Tibial artery (tissue), 4 donors: ENCODE data around the gene JAM2.

Source experiments
- DNase-seq, 2 donors: peaks; one replicate each; pipeline ENCODE4 v3.0.0-alpha.2; 2019
- H3K27ac ChIP-seq, 2 donors: fragments of 200-600 bp; sonication (generic) in 1 of 2; 1 replicate in 1 of 2; 2 replicates in 1 of 2; pipeline ENCODE4 v1.5.1; 2018 to 2019; ENCODE audit warnings: mild to moderate bottlenecking in 1 of 2
- H3K27me3 ChIP-seq, 2 donors: fragments of 200-600 bp; sonication (generic) in 1 of 2; one replicate each; pipeline versions ENCODE4 v1.5.1 to v1.6.0; 2016 to 2019
- H3K36me3 ChIP-seq, 3 donors: fragments of 200-600 bp; sonication (generic) in 2 of 3; one replicate each; pipeline ENCODE4 v1.5.1; 2016 to 2019; ENCODE audit warnings: mild to moderate bottlenecking in 2 of 3
- H3K4me1 ChIP-seq, 4 donors: fragments of 200-600 bp; sonication (generic) in 2 of 4; 1 replicate in 3 of 4; 2 replicates in 1 of 4; pipeline ENCODE4 v1.5.1; 2016 to 2019
- H3K4me3 ChIP-seq, 2 donors: fragments of 200-600 bp; sonication (generic) in 1 of 2; 1 replicate in 1 of 2; 2 replicates in 1 of 2; pipeline ENCODE4 v1.5.1; 2018 to 2019; ENCODE audit warnings: mild to moderate bottlenecking in 2 of 2
- H3K9me3 ChIP-seq, 3 donors: fragments of 200-600 bp; sonication (generic) in 1 of 3; one replicate each; pipeline ENCODE4 v1.5.1; 2016 to 2019
- CTCF ChIP-seq, 2 experiments: fragments of 200-600 bp in 1 of 2; fragments of 450-650 bp in 1 of 2; IDR thresholded peaks; one replicate each; pipeline ENCODE4 v1.5.1; 2017 to 2019; ENCODE audit warnings: antibody characterized with exemption in 2 of 2, mild to moderate bottlenecking in 1 of 2, moderate library complexity in 1 of 2
- intact Hi-C: fragments of 100-400 bp; cut with DNase I; formaldehyde crosslinking; loops from one replicate; pipeline ENCODE4 v1.15.0; 2023; ENCODE audit warnings: low total_unique reads

The JAM2 gene

GRCh38 chr21:25626757-25627156, 12.3 kb upstream of the JAM2 start:
- H3K4me3 ChIP-seq = no peak overlapping the region
- no peak for DNase-seq
- no peak overlapping the region for H3K27ac ChIP-seq
- H3K36me3 ChIP-seq = no peaks in the 10 kb centered on the region
- H3K4me1 ChIP-seq = no peaks in the 10 kb centered on the region
- TF ChIP-seq CTCF (IDR thresholded peaks at IDR 0.05) = no peak
- no peaks in the 10 kb centered on the region for H3K9me3 ChIP-seq
- intact Hi-C loops = no loop called here
- no peaks in the 10 kb centered on the region for H3K27me3 ChIP-seq

DNA sequence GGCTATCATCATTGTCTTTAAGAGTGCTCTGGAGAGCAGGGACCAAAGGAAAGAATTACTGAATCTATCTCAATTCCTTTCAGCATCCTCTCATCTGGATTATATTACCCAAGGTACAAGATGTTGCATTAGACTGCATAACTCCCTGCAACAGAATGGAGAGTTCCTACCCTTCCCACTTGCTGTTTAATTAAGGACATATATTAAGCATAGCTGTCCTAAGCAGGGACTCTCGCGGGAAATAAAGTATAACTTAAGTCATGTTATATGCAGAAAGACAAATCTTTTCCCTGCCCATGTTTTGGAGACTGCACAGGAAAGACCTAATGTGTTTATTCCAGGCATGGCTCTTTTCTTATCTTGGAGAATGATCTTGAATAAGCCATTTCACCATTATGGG, 6.8 kb upstream of the JAM2 start:
- H3K4me3 ChIP-seq = no peak overlapping the region
- intact Hi-C loops = no loop called here
- no peak for TF ChIP-seq CTCF (IDR thresholded peaks at IDR 0.05)
- H3K36me3 ChIP-seq = no peaks in the 10 kb centered on the region
- no peak for DNase-seq
- no peak overlapping the region for H3K27ac ChIP-seq
- H3K27me3 ChIP-seq = no peaks in the 10 kb centered on the region
- H3K9me3 ChIP-seq = no peaks in the 10 kb centered on the region
- H3K4me1 ChIP-seq = no peaks in the 10 kb centered on the region

GRCh38 chr21:25635310-25635709, 3.7 kb upstream of the JAM2 start:
- Histone ChIP-seq H3K9me3 (no peaks in the 10 kb centered on the region), H3K36me3 (no peaks in the 10 kb centered on the region), H3K27me3 (no peaks in the 10 kb centered on the region), H3K27ac (no peak overlapping the region), H3K4me1 (peaks cover 0 to 19% (median 8%) of the 10 kb centered on the region in 4 donors), H3K4me3 (no peak overlapping the region)
- DNase-seq = no peak
- no peak for TF ChIP-seq CTCF (IDR thresholded peaks at IDR 0.05)
- intact Hi-C loops = no loop called here

DNA sequence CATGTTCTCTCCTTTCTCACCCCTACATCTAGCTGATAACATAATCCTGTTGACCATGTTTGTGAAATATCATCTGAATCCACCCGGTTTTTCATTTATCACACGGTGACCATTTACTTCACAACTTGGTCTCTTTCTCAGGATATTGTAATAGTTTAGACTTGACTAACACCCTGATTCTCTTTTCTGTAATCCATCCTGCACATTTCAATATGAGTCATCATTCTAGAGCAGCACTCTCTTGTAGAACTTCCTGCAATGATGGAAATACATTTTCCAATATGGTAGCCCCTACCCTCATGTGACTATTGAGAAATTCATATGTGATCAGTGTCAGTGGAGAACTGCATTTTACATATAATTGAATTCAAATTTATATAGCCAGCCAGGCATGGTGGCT, 2.3 kb upstream of the JAM2 start:
- Histone ChIP-seq H3K36me3 (no peaks in the 10 kb centered on the region), H3K27ac (no peak overlapping the region), H3K9me3 (no peaks in the 10 kb centered on the region), H3K27me3 (no peaks in the 10 kb centered on the region), H3K4me1 (peaks cover 0 to 22% (median 9%) of the 10 kb centered on the region in 4 donors), H3K4me3 (no peak overlapping the region)
- no peak for DNase-seq
- intact Hi-C loops = no loop called here
- TF ChIP-seq CTCF (IDR thresholded peaks at IDR 0.05) = no peak

DNA sequence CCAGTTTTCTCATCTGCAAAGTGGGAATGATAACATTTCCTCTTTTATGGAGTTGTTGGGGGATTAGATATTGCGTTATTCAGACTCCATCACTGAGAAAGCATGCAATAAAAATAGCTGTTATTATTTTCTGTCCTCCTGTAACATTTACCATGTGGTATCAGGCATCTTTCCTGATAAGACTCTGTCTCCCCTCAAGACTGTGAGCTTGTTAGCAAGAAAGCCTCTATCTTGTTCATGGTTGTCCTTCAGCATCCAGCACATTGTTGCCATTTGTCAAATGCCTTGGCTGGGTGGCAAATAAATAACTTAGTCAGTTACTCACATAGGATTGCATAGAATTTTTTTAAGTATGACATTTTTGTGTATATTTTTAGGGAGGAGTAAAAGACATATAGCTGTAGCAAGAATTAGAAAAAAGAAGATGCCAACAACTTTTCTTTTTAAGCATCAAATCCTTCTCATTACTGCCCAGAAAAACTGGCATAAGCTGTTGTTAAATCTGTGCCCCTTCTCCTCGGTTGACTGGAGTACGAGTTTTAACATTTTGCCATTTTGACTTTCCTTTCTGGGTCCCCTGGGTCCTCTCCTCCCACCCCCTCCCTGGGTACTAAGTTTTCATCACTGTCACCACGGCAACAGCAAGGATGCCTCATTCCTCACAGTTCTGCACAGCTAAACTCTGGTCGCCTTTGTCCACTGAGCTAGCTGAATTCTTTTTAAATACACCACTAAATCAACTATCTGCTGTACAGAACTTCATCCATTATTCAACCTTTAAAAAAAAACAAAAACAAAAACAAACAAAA, 1.0 kb upstream of the JAM2 start:
- Histone ChIP-seq H3K4me1 (peaks cover 0 to 22% (median 9%) of the 10 kb centered on the region in 4 donors), H3K9me3 (no peaks in the 10 kb centered on the region), H3K4me3 (no peak overlapping the region), H3K27ac (no peak overlapping the region), H3K27me3 (no peaks in the 10 kb centered on the region), H3K36me3 (no peaks in the 10 kb centered on the region)
- DNase-seq = no peak
- TF ChIP-seq CTCF (IDR thresholded peaks at IDR 0.05) = no peak
- intact Hi-C loops = no loop called here
